ENCODE measurements around the gene LATS2.

DNA sequence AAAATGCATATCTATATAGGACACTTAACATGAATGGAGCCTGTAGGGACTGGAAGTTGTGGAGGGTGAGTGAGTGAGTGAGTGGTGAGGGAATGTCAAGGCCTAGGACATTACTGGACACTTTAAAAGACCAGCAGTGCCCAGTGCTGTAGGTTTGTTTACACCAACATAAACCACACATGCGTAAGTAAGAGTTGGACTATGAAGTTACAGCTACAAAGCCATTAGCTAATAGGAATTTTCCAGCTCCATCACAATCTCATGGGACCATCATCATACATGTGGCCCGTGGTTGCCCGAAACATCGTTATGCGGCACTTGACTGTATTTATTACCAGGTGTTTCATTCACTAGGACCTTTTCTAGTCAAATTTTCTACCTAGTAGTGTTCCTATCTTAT is 49.2 kb downstream of the LATS2 start:
- TF ChIP-seq, protein P1, sequence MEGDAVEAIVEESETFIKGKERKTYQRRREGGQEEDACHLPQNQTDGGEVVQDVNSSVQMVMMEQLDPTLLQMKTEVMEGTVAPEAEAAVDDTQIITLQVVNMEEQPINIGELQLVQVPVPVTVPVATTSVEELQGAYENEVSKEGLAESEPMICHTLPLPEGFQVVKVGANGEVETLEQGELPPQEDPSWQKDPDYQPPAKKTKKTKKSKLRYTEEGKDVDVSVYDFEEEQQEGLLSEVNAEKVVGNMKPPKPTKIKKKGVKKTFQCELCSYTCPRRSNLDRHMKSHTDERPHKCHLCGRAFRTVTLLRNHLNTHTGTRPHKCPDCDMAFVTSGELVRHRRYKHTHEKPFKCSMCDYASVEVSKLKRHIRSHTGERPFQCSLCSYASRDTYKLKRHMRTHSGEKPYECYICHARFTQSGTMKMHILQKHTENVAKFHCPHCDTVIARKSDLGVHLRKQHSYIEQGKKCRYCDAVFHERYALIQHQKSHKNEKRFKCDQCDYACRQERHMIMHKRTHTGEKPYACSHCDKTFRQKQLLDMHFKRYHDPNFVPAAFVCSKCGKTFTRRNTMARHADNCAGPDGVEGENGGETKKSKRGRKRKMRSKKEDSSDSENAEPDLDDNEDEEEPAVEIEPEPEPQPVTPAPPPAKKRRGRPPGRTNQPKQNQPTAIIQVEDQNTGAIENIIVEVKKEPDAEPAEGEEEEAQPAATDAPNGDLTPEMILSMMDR (IDR thresholded peaks at IDR 0.05; ENCODE audit: low read depth, low read length), result no peak
- no peak for TF ChIP-seq EZH2phosphoT487 (IDR thresholded peaks at IDR 0.05; ENCODE audit: low read depth)
